Effector CD8-positive, alpha-beta T cell (primary cell): ENCODE results near the gene MEGF11.
"Not testable (repeated sequence)": the region's sequence is repeated elsewhere in the genome, so short reads cannot be mapped to it uniquely, and the experiment has no call there.

Experiments used
- DNase-seq: peaks from one replicate; lab custom pipeline; 2025; lab: John Stamatoyannopoulos, UW

Gene MEGF11

GRCh38 chr15:66276546-66276945 lies 23.0 kb upstream of the MEGF11 start:
- DNase-seq = no peak

DNA sequence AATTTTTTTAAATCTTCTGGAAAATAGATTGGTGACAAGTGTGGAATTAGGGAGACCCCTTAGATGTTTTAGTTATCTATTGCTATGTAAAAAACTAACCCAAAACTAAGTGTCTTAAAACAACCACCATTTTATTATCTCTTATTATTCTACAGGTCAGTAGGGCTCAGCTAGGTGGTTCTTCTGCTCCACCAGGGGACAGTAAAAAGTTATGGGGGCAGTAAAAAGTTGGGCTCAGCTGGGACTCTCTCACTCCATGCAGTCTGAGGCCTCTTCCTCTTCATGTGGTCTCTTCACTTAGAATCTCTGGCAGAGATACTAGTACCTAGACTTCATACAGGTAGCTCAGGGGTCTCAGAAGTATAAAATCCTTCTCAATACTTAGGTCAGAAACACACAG lies 21.8 kb upstream of the MEGF11 start:
- DNase-seq = no peak

- DNase-seq = no peak
These were observed 17.4 kb upstream of the MEGF11 start for GRCh38 chr15:66270932-66271331.

- no peak for DNase-seq
These were observed 16.0 kb upstream of the MEGF11 start for GRCh38 chr15:66269326-66270090.

DNA sequence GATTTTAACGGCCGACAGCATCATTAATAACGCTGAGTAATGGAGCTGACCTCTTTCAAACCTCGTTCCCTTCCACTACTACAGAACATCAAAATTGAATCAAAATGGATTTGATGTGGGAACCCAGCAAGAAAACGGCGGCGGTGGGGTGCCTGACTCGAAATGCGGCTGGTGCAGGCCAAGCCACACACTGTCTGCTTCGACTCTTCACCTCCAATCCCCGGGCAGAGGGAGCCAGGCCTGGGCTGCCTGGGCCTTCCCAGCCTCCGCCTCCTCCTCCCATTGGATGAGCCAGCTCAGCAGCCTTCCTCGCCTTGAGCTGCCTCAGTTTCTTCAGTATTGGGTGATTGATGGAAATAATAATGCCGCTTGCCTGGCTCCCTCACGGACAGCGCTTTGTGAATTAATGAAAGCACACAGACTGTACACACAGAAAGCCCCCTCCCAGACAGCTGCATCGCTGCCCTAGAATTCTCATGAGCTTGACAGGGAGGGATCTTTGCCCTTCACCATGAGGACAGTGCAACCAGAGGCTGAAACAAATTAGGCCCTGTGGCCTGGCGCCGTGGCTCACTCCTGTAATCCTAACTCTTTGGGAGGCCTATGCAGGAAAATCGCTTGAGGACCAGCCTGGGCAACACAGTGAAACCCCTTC lies 11.4 kb upstream of the MEGF11 start:
- DNase-seq = no peak

GRCh38 chr15:66262837-66263236 lies 9.3 kb upstream of the MEGF11 start:
- DNase-seq = not testable (repeated sequence)

- no peak for DNase-seq
These were observed 7.5 kb upstream of the MEGF11 start for GRCh38 chr15:66261056-66261455.

DNA sequence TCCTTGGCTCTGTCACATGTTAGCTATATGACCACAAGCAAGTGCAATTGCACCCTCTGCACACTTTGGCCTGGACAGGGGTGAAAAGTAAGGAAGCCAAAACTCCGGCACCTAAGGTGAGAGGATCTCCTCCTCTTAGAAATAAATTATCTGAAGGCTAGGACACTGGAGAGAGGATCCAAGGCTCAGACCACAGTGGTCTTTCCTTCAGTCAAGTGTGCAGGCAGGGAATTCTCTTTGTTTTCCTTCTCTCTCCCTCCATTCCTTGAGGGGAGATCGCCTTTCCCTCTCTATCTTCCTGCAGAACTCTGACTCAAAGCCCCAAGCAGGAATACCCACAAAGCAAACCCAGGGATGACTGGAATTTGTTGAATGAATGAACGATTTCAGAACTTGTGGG lies 3.1 kb upstream of the MEGF11 start:
- no peak for DNase-seq

GRCh38 chr15:66254951-66255676 lies 1.6 kb upstream of the MEGF11 start:
- DNase-seq = no peak

- DNase-seq = no peak
These were observed 770 bp upstream of the MEGF11 start for GRCh38 chr15:66254089-66254950.

DNA sequence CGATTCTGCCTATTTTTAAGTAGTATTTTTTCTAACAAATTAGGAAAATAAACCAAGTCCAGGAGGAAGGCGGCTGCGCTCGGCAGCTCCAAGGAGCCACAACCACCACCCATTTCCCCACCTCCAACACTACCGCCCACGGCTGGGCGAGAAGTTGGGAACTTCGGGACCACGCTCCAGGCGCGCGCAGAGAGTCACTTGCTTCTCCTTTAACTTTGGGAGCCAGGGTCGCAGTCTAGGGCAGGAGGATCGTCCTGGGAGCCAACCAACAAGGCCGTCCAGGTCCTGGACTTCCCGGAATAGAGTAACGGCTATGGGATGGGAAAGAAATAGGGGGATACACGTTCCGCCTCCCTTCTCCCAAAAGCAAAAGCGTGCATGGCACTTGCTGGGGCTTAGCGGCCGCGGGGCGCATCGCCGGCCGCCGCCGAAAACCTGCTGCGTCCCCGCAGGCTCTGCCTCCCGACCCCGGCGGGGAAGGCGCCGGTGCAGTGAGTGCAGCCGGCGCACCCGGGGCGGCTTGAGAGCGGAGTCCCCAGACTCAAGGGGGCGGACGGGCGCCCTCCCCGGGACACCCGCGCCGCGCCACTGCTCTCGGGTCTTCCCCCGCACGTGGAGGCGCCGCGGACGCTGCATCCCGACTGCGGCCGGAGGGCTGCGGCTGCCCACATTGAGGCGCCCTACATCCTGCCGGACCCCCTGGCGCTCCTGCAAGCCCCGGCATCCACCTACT lies 699 bp downstream of the MEGF11 start:
- DNase-seq = no peak

- peak; percentile 14 for DNase-seq
These were observed 1.5 kb downstream of the MEGF11 start for GRCh38 chr15:66251790-66252684.

DNA sequence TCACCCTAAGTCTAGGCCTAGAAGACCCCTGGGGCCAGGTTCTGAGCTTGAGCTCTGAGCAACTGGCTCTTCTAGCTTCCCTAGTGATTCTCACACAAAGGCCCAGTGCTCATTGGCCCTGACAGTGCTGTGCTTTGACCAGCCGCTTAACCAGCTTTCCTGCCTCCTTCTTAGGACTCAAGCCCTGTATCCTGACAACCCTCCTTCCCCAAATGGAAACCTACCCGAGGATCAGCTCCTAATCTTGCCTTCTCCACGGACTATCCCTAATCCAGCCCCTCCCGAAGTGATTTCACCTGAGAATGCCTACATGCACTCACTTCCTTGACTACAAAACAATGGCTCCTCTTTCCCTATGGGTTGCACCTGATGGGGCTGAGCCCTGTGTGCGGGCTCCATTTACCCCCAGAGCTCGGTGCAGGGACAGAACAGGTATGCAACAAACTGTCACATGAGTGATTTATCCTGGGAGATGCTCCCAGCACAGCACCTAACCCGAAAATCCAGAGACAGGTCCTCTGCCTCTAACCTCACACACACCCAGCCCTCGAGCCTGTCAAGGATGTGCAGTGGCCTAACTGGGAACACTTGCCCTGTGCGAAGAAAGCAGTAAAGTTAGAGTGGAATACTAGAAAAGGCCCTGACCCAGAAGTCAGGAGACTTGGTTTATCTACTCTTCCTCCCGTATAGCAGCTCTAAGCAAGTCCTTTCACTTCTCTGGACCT lies 2.3 kb downstream of the MEGF11 start:
- DNase-seq = no peak

DNA sequence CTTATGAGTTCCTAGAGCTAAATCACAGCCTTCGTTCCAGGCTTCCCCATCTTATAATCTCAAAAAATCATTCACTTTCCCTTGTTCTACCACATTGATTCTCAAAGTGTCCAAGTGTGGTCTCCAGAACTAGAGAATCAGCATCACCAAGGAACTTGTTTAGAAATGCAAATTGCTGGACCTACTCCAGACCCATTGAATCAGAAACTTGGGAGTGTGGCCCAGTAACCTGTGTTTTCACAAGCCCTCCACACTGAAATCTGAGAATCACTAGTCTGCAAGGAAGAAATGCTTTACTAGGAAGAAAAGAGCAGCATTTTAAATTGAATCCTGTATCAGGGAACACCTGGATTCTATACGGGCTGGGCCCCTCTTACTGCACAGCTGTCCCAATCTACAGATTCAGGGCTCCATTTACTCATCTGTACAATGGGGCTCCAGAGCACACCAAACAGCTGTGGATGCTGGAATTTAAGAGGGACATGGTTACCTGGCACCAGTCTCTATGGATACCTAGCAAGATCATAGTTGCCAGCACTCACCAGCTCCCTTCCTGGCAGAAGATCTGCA lies 3.9 kb downstream of the MEGF11 start:
- no peak for DNase-seq

GRCh38 chr15:66246937-66247336 lies 6.6 kb downstream of the MEGF11 start:
- DNase-seq = no peak

DNA sequence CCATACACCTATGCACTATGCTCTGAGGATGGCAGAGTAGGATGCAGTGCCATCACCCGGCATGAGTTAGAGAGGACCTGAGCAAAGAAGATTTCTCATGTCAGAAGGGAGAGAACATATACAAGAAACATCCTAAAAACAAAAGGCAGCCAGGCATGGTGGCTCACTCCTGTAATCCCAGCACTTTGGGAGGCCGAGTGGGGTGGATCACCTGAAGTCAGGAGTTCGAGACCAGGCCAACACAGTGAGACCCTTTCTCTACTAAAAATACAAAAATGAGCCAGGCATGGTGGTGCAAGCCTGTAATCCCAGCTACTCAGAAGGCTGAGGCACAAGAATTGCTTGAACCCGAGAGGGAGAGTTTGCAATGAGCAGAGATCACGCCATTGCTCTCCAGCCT lies 7.7 kb downstream of the MEGF11 start:
- DNase-seq = not testable (repeated sequence)

DNA sequence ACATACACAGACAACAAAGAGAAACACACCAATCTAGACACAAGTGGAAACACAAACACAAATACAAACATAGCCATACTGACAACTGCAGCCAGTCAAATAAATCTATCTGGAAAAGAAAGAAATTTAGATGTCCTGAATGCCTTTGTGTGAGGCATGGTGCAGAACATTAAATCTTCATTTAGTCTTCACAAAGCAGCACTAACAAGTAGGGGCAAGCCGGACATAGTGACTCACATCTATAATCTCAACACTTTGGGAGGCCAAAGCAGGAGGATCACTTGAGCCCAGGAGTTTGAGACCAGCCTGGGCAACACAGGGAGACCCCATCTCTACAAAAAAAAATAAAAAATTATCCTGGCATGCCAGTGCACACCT lies 11.7 kb downstream of the MEGF11 start:
- no peak for DNase-seq

DNA sequence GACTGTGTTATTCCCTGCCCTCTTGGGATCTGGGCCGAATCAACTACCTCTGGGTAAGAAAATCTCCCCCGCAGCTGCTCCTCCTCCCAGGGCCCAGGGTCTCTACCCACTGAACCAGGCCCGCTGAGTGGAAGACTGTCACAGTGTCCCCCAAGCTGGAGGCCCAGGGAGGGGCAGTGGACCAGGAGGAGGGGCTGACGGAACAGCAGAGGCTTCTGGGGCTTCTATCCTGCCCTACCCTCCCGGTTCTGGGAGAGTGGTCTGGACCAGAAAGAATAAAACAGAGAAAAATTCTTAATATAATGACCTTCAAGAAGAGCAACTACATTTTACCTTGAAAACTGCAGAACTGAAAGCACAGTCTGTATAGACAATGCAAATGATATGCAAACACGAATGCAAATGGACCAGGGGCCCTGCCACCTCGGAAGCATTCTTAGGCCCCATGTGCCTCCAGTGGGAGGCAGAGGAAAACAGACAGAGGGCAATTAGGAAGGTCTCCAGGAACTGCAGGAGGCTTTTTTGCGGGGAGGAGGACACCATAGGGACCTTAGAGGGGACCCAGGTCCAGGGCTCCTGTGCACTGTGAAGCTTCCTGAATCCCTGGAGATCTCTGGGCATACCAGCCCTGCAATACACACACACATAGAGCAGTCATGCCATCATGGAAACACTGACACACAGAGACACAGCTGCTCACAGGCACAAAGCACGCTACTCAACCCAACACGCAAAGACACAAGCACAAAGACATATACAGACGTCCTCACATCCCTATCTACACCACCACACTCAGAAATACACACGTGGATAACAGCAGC lies 12.3 kb downstream of the MEGF11 start:
- no peak for DNase-seq
